Measurements from ENCODE around the gene LRCH3.
"Not testable (repeated sequence)": the region's sequence is repeated elsewhere in the genome, so short reads cannot be mapped to it uniquely, and the experiment has no call there.

DNA sequence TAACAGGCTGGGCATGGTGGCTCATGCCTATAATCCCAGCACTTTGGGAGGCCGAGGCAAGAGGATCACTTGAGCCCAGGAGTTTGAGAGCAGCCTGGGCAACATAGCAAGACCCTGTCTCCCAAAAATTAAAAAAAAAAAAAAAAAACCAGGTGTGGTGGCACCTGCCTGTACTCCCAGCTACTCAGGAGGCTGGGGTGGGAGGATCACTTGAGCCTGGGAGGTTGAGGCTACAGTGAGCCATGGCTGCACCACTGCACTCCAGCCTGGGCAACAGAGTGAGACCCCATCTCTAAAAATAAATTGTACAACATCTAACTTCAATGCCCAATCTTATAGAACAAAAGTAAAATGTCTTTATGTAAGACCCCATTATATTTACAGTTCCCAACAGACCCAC is 95.0 kb downstream of the LRCH3 start:
- TF ChIP-seq, protein P1, sequence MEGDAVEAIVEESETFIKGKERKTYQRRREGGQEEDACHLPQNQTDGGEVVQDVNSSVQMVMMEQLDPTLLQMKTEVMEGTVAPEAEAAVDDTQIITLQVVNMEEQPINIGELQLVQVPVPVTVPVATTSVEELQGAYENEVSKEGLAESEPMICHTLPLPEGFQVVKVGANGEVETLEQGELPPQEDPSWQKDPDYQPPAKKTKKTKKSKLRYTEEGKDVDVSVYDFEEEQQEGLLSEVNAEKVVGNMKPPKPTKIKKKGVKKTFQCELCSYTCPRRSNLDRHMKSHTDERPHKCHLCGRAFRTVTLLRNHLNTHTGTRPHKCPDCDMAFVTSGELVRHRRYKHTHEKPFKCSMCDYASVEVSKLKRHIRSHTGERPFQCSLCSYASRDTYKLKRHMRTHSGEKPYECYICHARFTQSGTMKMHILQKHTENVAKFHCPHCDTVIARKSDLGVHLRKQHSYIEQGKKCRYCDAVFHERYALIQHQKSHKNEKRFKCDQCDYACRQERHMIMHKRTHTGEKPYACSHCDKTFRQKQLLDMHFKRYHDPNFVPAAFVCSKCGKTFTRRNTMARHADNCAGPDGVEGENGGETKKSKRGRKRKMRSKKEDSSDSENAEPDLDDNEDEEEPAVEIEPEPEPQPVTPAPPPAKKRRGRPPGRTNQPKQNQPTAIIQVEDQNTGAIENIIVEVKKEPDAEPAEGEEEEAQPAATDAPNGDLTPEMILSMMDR (conservative IDR thresholded peaks at IDR 0.05; ENCODE audit: low read depth, low read length), result not testable (repeated sequence)
- not testable (repeated sequence) for TF ChIP-seq EZH2 (IDR thresholded peaks at IDR 0.05; ENCODE audit: borderline replicate concordance, low read depth, low read length, poor library complexity, severe bottlenecking)

Data from A673 (cell line).